Astrocyte (in vitro differentiated cells and primary cell): ENCODE measurements around the gene OSMR. TPM values are rescaled to one million over a fixed set of nuclear protein-coding genes. Genes with fewer than 3 reads are reported as not detected.

Experiments
- DNase-seq: peaks from one replicate; pipeline ENCODE4 v3.0.0-alpha.2; 2010; ENCODE audit warnings: low read depth
- FAIRE-seq: peaks from 2 replicates; lab custom pipeline; 2011; peaks lifted over from hg19 to GRCh38; lab: Jason Lieb, UNC
- H2AFZ ChIP-seq: 2 replicates; pipeline ENCODE4 v1.6.0; 2012; ENCODE audit warnings: low read depth, low read length, inconsistent platforms
- H3K27ac ChIP-seq: 2 replicates; pipeline ENCODE4 v1.5.1; 2011; ENCODE audit warnings: low read depth, low read length, inconsistent platforms
- H3K27me3 ChIP-seq: 2 replicates; pipeline ENCODE4 v1.6.0; 2011; ENCODE audit warnings: low read length, inconsistent platforms; ENCODE audit not compliant: insufficient read depth
- H3K36me3 ChIP-seq: 2 replicates; pipeline ENCODE4 v1.5.1; 2011; ENCODE audit warnings: low read length, inconsistent platforms; ENCODE audit not compliant: insufficient read depth
- H3K4me1 ChIP-seq: 2 replicates; pipeline ENCODE4 v1.5.1; 2011; ENCODE audit warnings: low read length, inconsistent platforms; ENCODE audit not compliant: insufficient read depth
- H3K4me2 ChIP-seq: 2 replicates; pipeline ENCODE4 v1.6.0; 2012; ENCODE audit warnings: low read length, inconsistent platforms
- H3K4me3 ChIP-seq: 2 replicates; pipeline ENCODE4 v1.5.1; 2011; ENCODE audit warnings: low read depth, mild to moderate bottlenecking, low read length, inconsistent platforms; ENCODE audit not compliant: insufficient read depth
- H3K79me2 ChIP-seq: 2 replicates; pipeline ENCODE4 v1.6.0; 2012; ENCODE audit warnings: mild to moderate bottlenecking, low read length, inconsistent platforms; ENCODE audit not compliant: insufficient read depth
- H3K9ac ChIP-seq: 2 replicates; pipeline ENCODE4 v1.6.0; 2012; ENCODE audit warnings: mild to moderate bottlenecking, low read length, inconsistent platforms
- H3K9me3 ChIP-seq: 2 replicates; pipeline ENCODE4 v1.5.1; 2012; ENCODE audit warnings: low read depth, mild to moderate bottlenecking, low read length, inconsistent platforms; ENCODE audit not compliant: insufficient read depth
- H4K20me1 ChIP-seq: 2 replicates; pipeline ENCODE4 v1.6.0; 2012; ENCODE audit warnings: low read length, inconsistent platforms; ENCODE audit not compliant: insufficient read depth
- H3K27ac Mint-ChIP-seq: one replicate; pipeline ENCODE4 v1.8.0; 2021; ENCODE audit warnings: mild to moderate bottlenecking, mixed read lengths; ENCODE audit not compliant: unreplicated experiment
- H3K27me3 Mint-ChIP-seq: one replicate; pipeline ENCODE4 v1.8.0; 2021; ENCODE audit warnings: low read depth, mixed read lengths; ENCODE audit not compliant: unreplicated experiment
- H3K36me3 Mint-ChIP-seq: one replicate; pipeline ENCODE4 v1.8.0; 2021; ENCODE audit warnings: low read depth, mixed read lengths; ENCODE audit not compliant: unreplicated experiment
- H3K4me1 Mint-ChIP-seq: one replicate; pipeline ENCODE4 v1.8.0; 2021; ENCODE audit warnings: low read depth, mixed read lengths; ENCODE audit not compliant: unreplicated experiment
- H3K4me3 Mint-ChIP-seq: one replicate; pipeline ENCODE4 v1.8.0; 2021; ENCODE audit warnings: mild to moderate bottlenecking, moderate library complexity, mixed read lengths; ENCODE audit not compliant: unreplicated experiment
- H3K9me3 Mint-ChIP-seq: one replicate; pipeline ENCODE4 v1.8.0; 2021; ENCODE audit warnings: mild to moderate bottlenecking, mixed read lengths; ENCODE audit not compliant: unreplicated experiment
- EZH2 ChIP-seq: IDR thresholded peaks from 2 replicates; pipeline ENCODE4 v1.6.1; 2012; ENCODE audit warnings: mild to moderate bottlenecking, low read length, inconsistent platforms; ENCODE audit not compliant: insufficient read depth
- total RNA-seq: library from RNA; stranded (reverse); gene quantifications from 2 replicates; pipeline ENCODE4 v1.2.1, GENCODE V29; 2021
- TF ChIP-seq, protein P1 (sequence below): IDR thresholded peaks from 2 replicates; pipeline ENCODE4 v1.5.1; 2011; ENCODE audit warnings: low read depth, mild to moderate bottlenecking, inconsistent platforms, low read length, moderate library complexity; ENCODE audit not compliant: insufficient read depth

OSMR gene
- total RNA-seq, 1 donor from 2014 or later = 38.6 TPM

DNA sequence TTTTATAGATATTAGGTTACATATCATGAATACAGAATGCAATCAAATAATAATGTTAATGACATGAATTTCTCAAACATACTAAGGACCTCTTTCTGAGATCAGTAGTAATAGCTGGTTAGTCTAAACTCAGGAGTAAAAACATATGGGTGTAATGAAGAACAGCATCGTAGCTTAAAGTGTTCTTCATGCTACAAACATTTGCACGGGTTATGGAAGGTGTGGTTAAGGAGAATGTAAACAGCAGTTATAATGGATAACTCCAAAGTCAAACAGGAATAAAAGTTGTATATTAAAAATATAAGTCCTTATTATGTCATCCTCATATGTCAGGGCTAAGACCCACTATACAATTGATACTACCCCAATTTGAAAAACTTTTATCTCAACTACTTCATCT lies 115.9 kb downstream of the OSMR start:
- DNase-seq (no peak), FAIRE-seq (no peak)
- no peak overlapping the region for H2AFZ ChIP-seq
- Mint-ChIP-seq H3K27me3 (no peaks in the 10 kb centered on the region), H3K4me1 (no peaks in the 10 kb centered on the region), H3K27ac (no peak overlapping the region), H3K4me3 (no peak overlapping the region), H3K36me3 (peaks cover 4% of the 10 kb centered on the region), H3K9me3 (no peaks in the 10 kb centered on the region)
- TF ChIP-seq, protein P1, sequence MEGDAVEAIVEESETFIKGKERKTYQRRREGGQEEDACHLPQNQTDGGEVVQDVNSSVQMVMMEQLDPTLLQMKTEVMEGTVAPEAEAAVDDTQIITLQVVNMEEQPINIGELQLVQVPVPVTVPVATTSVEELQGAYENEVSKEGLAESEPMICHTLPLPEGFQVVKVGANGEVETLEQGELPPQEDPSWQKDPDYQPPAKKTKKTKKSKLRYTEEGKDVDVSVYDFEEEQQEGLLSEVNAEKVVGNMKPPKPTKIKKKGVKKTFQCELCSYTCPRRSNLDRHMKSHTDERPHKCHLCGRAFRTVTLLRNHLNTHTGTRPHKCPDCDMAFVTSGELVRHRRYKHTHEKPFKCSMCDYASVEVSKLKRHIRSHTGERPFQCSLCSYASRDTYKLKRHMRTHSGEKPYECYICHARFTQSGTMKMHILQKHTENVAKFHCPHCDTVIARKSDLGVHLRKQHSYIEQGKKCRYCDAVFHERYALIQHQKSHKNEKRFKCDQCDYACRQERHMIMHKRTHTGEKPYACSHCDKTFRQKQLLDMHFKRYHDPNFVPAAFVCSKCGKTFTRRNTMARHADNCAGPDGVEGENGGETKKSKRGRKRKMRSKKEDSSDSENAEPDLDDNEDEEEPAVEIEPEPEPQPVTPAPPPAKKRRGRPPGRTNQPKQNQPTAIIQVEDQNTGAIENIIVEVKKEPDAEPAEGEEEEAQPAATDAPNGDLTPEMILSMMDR = no peak
- TF ChIP-seq EZH2 = no peak
- H3K4me2 ChIP-seq = no peak overlapping the region
- H3K4me1 ChIP-seq = no peaks in the 10 kb centered on the region
- no peak overlapping the region for H3K4me3 ChIP-seq
- no peaks in the 10 kb centered on the region for H4K20me1 ChIP-seq
- H3K36me3 ChIP-seq = peaks cover 52% of the 10 kb centered on the region
- no peak overlapping the region for H3K27ac ChIP-seq
- H3K79me2 ChIP-seq = no peaks in the 10 kb centered on the region
- no peaks in the 10 kb centered on the region for H3K9me3 ChIP-seq
- no peak overlapping the region for H3K9ac ChIP-seq
- no peaks in the 10 kb centered on the region for H3K27me3 ChIP-seq

DNA sequence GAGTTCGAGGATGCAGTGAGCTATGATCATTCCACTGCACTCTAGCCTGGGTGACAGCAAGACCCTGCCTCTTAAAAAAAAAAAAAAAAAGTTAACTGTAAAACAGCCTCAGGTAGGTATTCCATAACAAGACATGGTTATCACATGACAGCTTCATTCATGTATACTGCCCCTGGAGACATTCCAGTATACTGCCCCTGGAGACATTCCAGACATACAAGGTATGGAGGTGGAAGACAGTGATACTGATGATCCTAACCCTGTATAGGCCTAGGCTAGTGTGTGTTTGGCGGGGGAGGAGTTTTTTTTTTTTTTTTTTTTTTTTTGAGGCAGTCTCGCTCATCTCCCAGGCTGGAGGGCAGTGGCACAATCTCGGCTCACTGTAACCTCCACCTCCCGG lies 122.9 kb downstream of the OSMR start:
- no peak for FAIRE-seq
- Histone ChIP-seq H3K9ac (no peak overlapping the region), H3K4me2 (no peak overlapping the region), H3K79me2 (no peaks in the 10 kb centered on the region), H3K4me1 (no peaks in the 10 kb centered on the region), H3K4me3 (no peak overlapping the region), H3K9me3 (no peaks in the 10 kb centered on the region), H2AFZ (no peak overlapping the region), H3K36me3 (peaks cover 33% of the 10 kb centered on the region), H3K27ac (no peak overlapping the region), H4K20me1 (no peaks in the 10 kb centered on the region), H3K27me3 (no peaks in the 10 kb centered on the region)
- no peaks in the 10 kb centered on the region for H3K9me3 Mint-ChIP-seq
- TF ChIP-seq, protein P1 = no peak
- no peak for TF ChIP-seq EZH2
- no peak overlapping the region for H3K27ac Mint-ChIP-seq
- H3K4me3 Mint-ChIP-seq = no peak overlapping the region
- no peaks in the 10 kb centered on the region for H3K27me3 Mint-ChIP-seq
- H3K36me3 Mint-ChIP-seq = peaks cover 3% of the 10 kb centered on the region
- no peaks in the 10 kb centered on the region for H3K4me1 Mint-ChIP-seq
- DNase-seq = no peak

DNA sequence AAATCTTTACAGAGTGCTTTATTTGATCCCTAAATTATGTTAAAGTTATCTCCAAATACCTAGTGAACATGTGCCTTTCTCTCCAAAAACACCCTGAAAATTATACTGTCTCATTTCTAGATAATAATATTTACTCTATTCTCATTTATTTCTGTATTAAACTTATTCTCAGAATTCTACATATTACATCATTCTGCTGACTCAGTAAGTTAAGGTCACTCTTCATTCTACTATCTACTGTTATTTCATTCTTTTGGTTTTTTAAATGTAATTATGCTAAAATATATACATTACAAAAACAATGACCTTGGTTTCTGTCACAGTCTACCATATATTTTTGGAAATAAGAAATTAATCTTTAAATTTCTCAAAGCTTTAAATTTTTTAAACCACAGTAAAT lies 132.2 kb downstream of the OSMR start:
- Histone ChIP-seq H3K4me2 (no peak overlapping the region), H3K9ac (no peak overlapping the region), H3K4me3 (no peak overlapping the region), H3K36me3 (peaks cover 13% of the 10 kb centered on the region), H3K9me3 (no peaks in the 10 kb centered on the region), H3K27ac (no peak overlapping the region), H3K4me1 (no peaks in the 10 kb centered on the region), H2AFZ (no peak overlapping the region), H4K20me1 (no peaks in the 10 kb centered on the region), H3K27me3 (no peaks in the 10 kb centered on the region), H3K79me2 (no peaks in the 10 kb centered on the region)
- Mint-ChIP-seq H3K4me1 (peaks cover 11% of the 10 kb centered on the region), H3K27me3 (no peaks in the 10 kb centered on the region), H3K36me3 (peaks cover 7% of the 10 kb centered on the region), H3K4me3 (no peak overlapping the region), H3K27ac (no peak overlapping the region), H3K9me3 (no peaks in the 10 kb centered on the region)
- TF ChIP-seq, protein P1 = no peak
- TF ChIP-seq EZH2 = no peak
- FAIRE-seq (no peak), DNase-seq (no peak)
